ENCODE results near the gene CD164.
"Not testable (repeated sequence)": the region's sequence is repeated elsewhere in the genome, so short reads cannot be mapped to it uniquely, and the experiment has no call there.

The CD164 gene

GRCh38 chr6:109372130-109372529 lies 10.1 kb downstream of the CD164 start:
- Histone ChIP-seq H3K9me3 (no peaks in the 10 kb centered on the region), H3K4me3 (ENCODE audit: low read depth, low read length) (no peak overlapping the region), H3K27me3 (no peaks in the 10 kb centered on the region), H3K36me3 (peaks cover 76% of the 10 kb centered on the region), H3K4me1 (peaks cover 3% of the 10 kb centered on the region; the same call in 1 of the 2 replicates)
- no peak for DNase-seq
- no peak for TF ChIP-seq CTCF (IDR thresholded peaks at IDR 0.05; ENCODE audit: low read depth, low read length)

- no peaks in the 10 kb centered on the region for H3K27me3 ChIP-seq
- peaks cover 3% of the 10 kb centered on the region; the same call in 1 of the 2 replicates for H3K4me1 ChIP-seq
- no peak overlapping the region for H3K4me3 ChIP-seq (ENCODE audit: low read depth, low read length)
- TF ChIP-seq CTCF (IDR thresholded peaks at IDR 0.05; ENCODE audit: low read depth, low read length), result no peak
- no peak for DNase-seq
- no peaks in the 10 kb centered on the region for H3K9me3 ChIP-seq
- H3K36me3 ChIP-seq, result peaks cover 76% of the 10 kb centered on the region
Observed at GRCh38 chr6:109370792-109371191, 11.5 kb downstream of the CD164 start.

- no peaks in the 10 kb centered on the region for H3K9me3 ChIP-seq
- H3K27me3 ChIP-seq, result no peaks in the 10 kb centered on the region
- no peak overlapping the region for H3K4me3 ChIP-seq (ENCODE audit: low read depth, low read length)
- TF ChIP-seq CTCF (IDR thresholded peaks at IDR 0.05; ENCODE audit: low read depth, low read length), result no peak
- DNase-seq, result no peak
- peaks cover 79% of the 10 kb centered on the region for H3K36me3 ChIP-seq
- peaks cover 3% of the 10 kb centered on the region; the same call in 1 of the 2 replicates for H3K4me1 ChIP-seq
Observed at GRCh38 chr6:109370336-109370735, 11.9 kb downstream of the CD164 start.

- TF ChIP-seq CTCF (IDR thresholded peaks at IDR 0.05; ENCODE audit: low read depth, low read length), result no peak
- H3K4me1 ChIP-seq, result peaks cover 3% of the 10 kb centered on the region; the same call in 1 of the 2 replicates
- H3K9me3 ChIP-seq, result no peaks in the 10 kb centered on the region
- H3K4me3 ChIP-seq (ENCODE audit: low read depth, low read length), result no peak overlapping the region
- DNase-seq, result no peak
- peaks cover 80% of the 10 kb centered on the region for H3K36me3 ChIP-seq
- no peaks in the 10 kb centered on the region for H3K27me3 ChIP-seq
Observed at GRCh38 chr6:109369728-109370127, 12.5 kb downstream of the CD164 start.

- not testable (repeated sequence) for H3K9me3 ChIP-seq; H3K27me3 ChIP-seq; DNase-seq; H3K4me3 ChIP-seq (ENCODE audit: low read depth, low read length); H3K4me1 ChIP-seq
- H3K36me3 ChIP-seq, result peaks cover 66% of the 10 kb centered on the region
Observed at GRCh38 chr6:109364382-109365078, 17.7 kb downstream of the CD164 start.

GRCh38 chr6:109363753-109364152 lies 18.5 kb downstream of the CD164 start:
- TF ChIP-seq CTCF (IDR thresholded peaks at IDR 0.05; ENCODE audit: low read depth, low read length), result no peak
- DNase-seq, result no peak
- Histone ChIP-seq H3K36me3 (peaks cover 59% of the 10 kb centered on the region), H3K4me1 (no peaks in the 10 kb centered on the region), H3K4me3 (ENCODE audit: low read depth, low read length) (no peak overlapping the region), H3K9me3 (no peaks in the 10 kb centered on the region), H3K27me3 (no peaks in the 10 kb centered on the region)

Measured in BE2C (cell line).